H1 (cell line): ENCODE data around the gene RFT1. TPM values are rescaled to one million over a fixed set of nuclear protein-coding genes. Genes with fewer than 3 reads are reported as not detected.

Experiments
- CTCF ChIA-PET: fragments of 300-600 bp; sonication (Branson Sonifier 250); formaldehyde crosslinking; loops from one replicate; lab custom pipeline; 2021; ENCODE audit not compliant: partially characterized antibody; lab: Charles Lee
- POLR2A ChIA-PET: fragments of 300-600 bp; sonication (Branson Sonifier 250); formaldehyde crosslinking; loops from one replicate; lab custom pipeline; 2021; ENCODE audit warnings: inconsistent platforms; ENCODE audit not compliant: partially characterized antibody; lab: Charles Lee
- DNase-seq, 2 experiments: peaks; one replicate each; pipeline versions ENCODE4 v3.0.0 to v3.0.0-alpha.2; 2010 to 2022; ENCODE audit warnings: low spot score in 2 of 2, low read depth in 1 of 2, mixed read lengths in 1 of 2
- FAIRE-seq: peaks from 2 replicates; lab custom pipeline; 2011; peaks lifted over from hg19 to GRCh38; lab: Jason Lieb, UNC
- H2AFZ ChIP-seq: 2 replicates; pipeline ENCODE4 v1.8.1; 2012; ENCODE audit warnings: low read length, inconsistent platforms
- H2AK5ac ChIP-seq: 2 replicates; pipeline ENCODE4 v1.6.1; 2013; ENCODE audit warnings: low read depth, low read length
- H2BK120ac ChIP-seq: replicated peaks from 2 replicates; pipeline ENCODE3; 2013; ENCODE audit warnings: low read depth, low read length, inconsistent platforms
- H2BK12ac ChIP-seq: 2 replicates; pipeline ENCODE4 v1.6.1; 2013; ENCODE audit warnings: low read depth, low read length
- H2BK15ac ChIP-seq: 2 replicates; pipeline ENCODE4 v1.6.1; 2013; ENCODE audit warnings: low read length
- H2BK20ac ChIP-seq: 2 replicates; pipeline ENCODE4 v1.6.1; 2013; ENCODE audit warnings: low read length
- H2BK5ac ChIP-seq: 2 replicates; pipeline ENCODE4 v1.6.1; 2013; ENCODE audit warnings: low read depth, low read length
- H3K14ac ChIP-seq: 2 replicates; pipeline ENCODE4 v1.6.1; 2013; ENCODE audit warnings: inconsistent platforms; ENCODE audit not compliant: insufficient read length
- H3K18ac ChIP-seq: 2 replicates; pipeline ENCODE4 v1.6.1; 2013; ENCODE audit warnings: low read length; ENCODE audit errors: extremely low read depth
- H3K23ac ChIP-seq: 2 replicates; pipeline ENCODE4 v1.6.1; 2013; ENCODE audit warnings: inconsistent platforms; ENCODE audit not compliant: insufficient read length
- H3K23me2 ChIP-seq: 2 replicates; pipeline ENCODE4 v1.6.1; 2013; ENCODE audit warnings: low read depth, low read length
- H3K27ac ChIP-seq: 2 replicates; pipeline ENCODE4 v1.6.1; 2011; ENCODE audit warnings: low read depth, low read length, inconsistent platforms
- H3K27me3 ChIP-seq, 4 experiments: replicated peaks in 1 of 4; 1 replicate in 1 of 4; 2 replicates in 3 of 4; pipeline versions ENCODE4 v1.6.1 to v1.8.1; 2011 to 2013; ENCODE audit warnings: low read length in 3 of 4, mild to moderate bottlenecking in 3 of 4, inconsistent platforms in 2 of 4, mixed read lengths in 2 of 4, moderate library complexity in 1 of 4; ENCODE audit not compliant: control insufficient read depth in 3 of 4, insufficient read depth in 3 of 4; ENCODE audit errors: extremely low read depth in 1 of 4
- H3K36me3 ChIP-seq, 4 experiments: 2 replicates each; pipeline versions ENCODE4 v1.6.1 to v1.8.1; 2011 to 2013; ENCODE audit warnings: mild to moderate bottlenecking in 4 of 4, low read length in 3 of 4, moderate library complexity in 2 of 4, control low read depth in 1 of 4, inconsistent platforms in 1 of 4; ENCODE audit not compliant: insufficient read depth in 4 of 4, control insufficient read depth in 2 of 4
- H3K4ac ChIP-seq: replicated peaks from 2 replicates; pipeline ENCODE3; 2013; ENCODE audit warnings: low read length, low read depth, mixed read lengths, inconsistent platforms; ENCODE audit not compliant: insufficient read length
- H3K4me1 ChIP-seq, 4 experiments: replicated peaks in 1 of 4; 1 replicate in 1 of 4; 2 replicates in 3 of 4; pipeline versions ENCODE4 v1.6.1 to v1.8.1; 2011 to 2013; ENCODE audit warnings: low read length in 3 of 4, inconsistent platforms in 2 of 4, mixed read lengths in 1 of 4; ENCODE audit not compliant: insufficient read depth in 4 of 4, control insufficient read depth in 3 of 4
- H3K4me2 ChIP-seq, 2 experiments: 2 replicates each; pipeline versions ENCODE4 v1.6.1 to v1.8.1; 2011 to 2013; ENCODE audit warnings: low read depth in 2 of 2, low read length in 2 of 2, control low read depth in 1 of 2, inconsistent platforms in 1 of 2, mild to moderate bottlenecking in 1 of 2; ENCODE audit not compliant: insufficient read depth in 1 of 2
- H3K4me3 ChIP-seq, 4 experiments: fragments of 200-600, 300-600 bp in 1 of 4; sonication (generic), shearing (Covaris generic), sonication (Bioruptor Twin) in 1 of 4; 2 replicates each; pipeline versions ENCODE4 v1.5.1 to v1.8.1; 2011 to 2016; ENCODE audit warnings: low read length in 4 of 4, low read depth in 3 of 4, control low read depth in 2 of 4, inconsistent platforms in 2 of 4, mild to moderate bottlenecking in 2 of 4, mixed read lengths in 1 of 4, moderate library complexity in 1 of 4; ENCODE audit not compliant: insufficient read depth in 2 of 4; ENCODE audit errors: extremely low read depth in 1 of 4
- H3K56ac ChIP-seq: replicated peaks from 2 replicates; pipeline ENCODE3; 2013; ENCODE audit warnings: low read depth, mild to moderate bottlenecking, mixed read lengths, low read length, inconsistent platforms; ENCODE audit not compliant: insufficient read length
- H3K79me1 ChIP-seq: 2 replicates; pipeline ENCODE4 v1.6.1; 2013; ENCODE audit warnings: low read depth, low read length, control low read depth
- H3K79me2 ChIP-seq, 2 experiments: 2 replicates each; pipeline versions ENCODE4 v1.6.1 to v1.8.1; 2012 to 2013; ENCODE audit warnings: low read length in 2 of 2, mild to moderate bottlenecking in 2 of 2, inconsistent platforms in 1 of 2; ENCODE audit not compliant: insufficient read depth in 2 of 2, control insufficient read depth in 1 of 2
- H3K9ac ChIP-seq, 4 experiments: replicated peaks in 1 of 4; 1 replicate in 1 of 4; 2 replicates in 3 of 4; pipeline versions ENCODE4 v1.6.1 to v1.8.1; 2011 to 2013; ENCODE audit warnings: low read depth in 3 of 4, low read length in 3 of 4, control low read depth in 2 of 4, mild to moderate bottlenecking in 2 of 4, moderate library complexity in 2 of 4, inconsistent platforms in 1 of 4; ENCODE audit errors: extremely low read depth in 1 of 4
- H3K9me3 ChIP-seq, 2 experiments: 2 replicates each; pipeline versions ENCODE4 v1.6.1 to v1.8.1; 2012 to 2013; ENCODE audit warnings: mild to moderate bottlenecking in 2 of 2, moderate library complexity in 2 of 2, control low read depth in 1 of 2, inconsistent platforms in 1 of 2, low read depth in 1 of 2, low read length in 1 of 2, mixed read lengths in 1 of 2; ENCODE audit not compliant: insufficient read depth in 2 of 2
- H4K20me1 ChIP-seq, 2 experiments: replicated peaks in 1 of 2; 2 replicates each; pipeline versions ENCODE3 to v1.8.1; 2011 to 2013; ENCODE audit warnings: inconsistent platforms in 2 of 2, low read length in 2 of 2, mild to moderate bottlenecking in 1 of 2; ENCODE audit not compliant: insufficient read depth in 2 of 2, control insufficient read depth in 1 of 2
- H4K5ac ChIP-seq: 2 replicates; pipeline ENCODE4 v1.6.1; 2013; ENCODE audit warnings: low read length, low read depth, mixed read lengths, inconsistent platforms; ENCODE audit not compliant: insufficient read length
- H4K8ac ChIP-seq: 2 replicates; pipeline ENCODE4 v1.8.0; 2013; ENCODE audit warnings: mild to moderate bottlenecking, moderate library complexity, low read length, inconsistent platforms; ENCODE audit not compliant: insufficient read depth; ENCODE audit errors: extremely low read depth
- H4K91ac ChIP-seq: replicated peaks from 2 replicates; pipeline ENCODE3; 2013; ENCODE audit warnings: low read length, mixed read lengths, inconsistent platforms; ENCODE audit not compliant: insufficient read length
- CREB1 ChIP-seq: IDR thresholded peaks from 2 replicates; pipeline ENCODE4 v1.6.1; 2012; ENCODE audit warnings: inconsistent platforms
- JUN ChIP-seq: IDR thresholded peaks from 2 replicates; pipeline ENCODE4 v1.6.1; 2011; ENCODE audit warnings: low read depth, mild to moderate bottlenecking, improper control_type of control experiment, low read length
- JUND ChIP-seq: IDR thresholded peaks from 2 replicates; pipeline ENCODE4 v1.6.1; 2011; ENCODE audit warnings: mild to moderate bottlenecking, improper control_type of control experiment, low read length
- KDM4A ChIP-seq: IDR thresholded peaks from one replicate; pipeline ENCODE4 v1.7.1; 2012; ENCODE audit warnings: low read depth, mild to moderate bottlenecking, moderate library complexity, low read length, inconsistent platforms; ENCODE audit not compliant: severe bottlenecking
- NANOG ChIP-seq: IDR thresholded peaks from 2 replicates; pipeline ENCODE4 v1.6.1; 2011; ENCODE audit warnings: low read length, low read depth, mild to moderate bottlenecking, inconsistent platforms; ENCODE audit not compliant: insufficient read depth, poor library complexity, severe bottlenecking
- PHF8 ChIP-seq: fragments of 200-600 bp; sonication (generic); conservative IDR thresholded peaks from 2 replicates; pipeline ENCODE4 v1.7.1; 2012; ENCODE audit warnings: low read depth, mild to moderate bottlenecking, inconsistent platforms, low read length, moderate library complexity
- POLR2A ChIP-seq, 2 experiments: IDR thresholded peaks; 1 replicate in 1 of 2; 2 replicates in 1 of 2; pipeline ENCODE4 v1.6.1; 2011; ENCODE audit warnings: low read depth in 2 of 2, low read length in 2 of 2, mild to moderate bottlenecking in 2 of 2; ENCODE audit errors: control extremely low read depth in 1 of 2
- POU5F1 ChIP-seq: IDR thresholded peaks from 2 replicates; pipeline ENCODE4 v1.6.1; 2011; ENCODE audit warnings: low read depth, mild to moderate bottlenecking, low read length, moderate library complexity
- RBBP5 ChIP-seq: IDR thresholded peaks from 2 replicates; pipeline ENCODE4 v1.7.1; 2012; ENCODE audit warnings: low read depth, mild to moderate bottlenecking, inconsistent platforms, low read length, moderate library complexity, borderline replicate concordance
- SIX5 ChIP-seq: IDR thresholded peaks from 2 replicates; pipeline ENCODE4 v1.6.1; 2011; ENCODE audit warnings: mild to moderate bottlenecking, low read depth, low read length
- SUZ12 ChIP-seq: fragments of 200-600 bp; sonication (generic); IDR thresholded peaks from 2 replicates; pipeline ENCODE4 v1.6.1; 2012; ENCODE audit warnings: mild to moderate bottlenecking, inconsistent platforms, low read length, moderate library complexity, mixed read lengths
- TBP ChIP-seq: IDR thresholded peaks from 2 replicates; pipeline ENCODE4 v1.6.1; 2011; ENCODE audit warnings: low read depth, low read length, improper control_type of control experiment
- USF2 ChIP-seq: IDR thresholded peaks from 2 replicates; pipeline ENCODE4 v1.6.1; 2011; ENCODE audit warnings: low read length, improper control_type of control experiment
- WGBS, 2 experiments: shearing (Covaris generic) in 1 of 2; methylation state at CpG; one replicate each; pipeline versions ENCODE4 v1.1.6 to v1.1.7; 2013 to 2015; ENCODE audit warnings: low lambda C conversion rate in 2 of 2, mixed read lengths in 2 of 2, inconsistent platforms in 1 of 2, low coverage in 1 of 2, missing lambda C conversion rate in 1 of 2; ENCODE audit not compliant: insufficient replicate concordance in 2 of 2, insufficient coverage in 1 of 2, insufficient read length in 1 of 2; ENCODE audit errors: extremely low coverage in 1 of 2, missing lambda C conversion rate in 1 of 2; 5-methylcytosine and 5-hydroxymethylcytosine counted together
- polyA plus RNA-seq, 7 experiments: library from polyadenylated mRNA; depleted of rRNA in 3 of 7; stranded (reverse) in 5 of 7; unstranded in 2 of 7; fragments of >200 nt in 5 of 7; fragments of 200-250 nt in 2 of 7; gene quantifications; 1 replicate in 5 of 7; 2 replicates in 1 of 7; 4 replicates in 1 of 7; pipeline versions ENCODE4 v1.2.1 to v1.2.3, GENCODE V29; 2011 to 2013; ENCODE audit warnings: missing spikeins in 2 of 7, mixed read lengths in 2 of 7
- total RNA-seq: library from RNA; stranded (reverse); fragmentation: NEBNext Ultra II Directional; extraction: Animal tissue kit (Norgen Biotek cat#: 25700); gene quantifications from 2 replicates; pipeline ENCODE4 v1.2.1, GENCODE V29; 2021

RFT1 gene
- total and polyA plus RNA-seq, 2 of the 8 experiments (the other 6 are each of a cell fraction or from before 2014, with no cell fraction given), result 27.7 to 42.4 TPM

- no peak overlapping the region for H2AK5ac ChIP-seq
- DNase-seq, result no peak
- no peak overlapping the region for H2BK20ac ChIP-seq
- H3K79me2 ChIP-seq, result no peaks in the 10 kb centered on the region
- H2BK15ac ChIP-seq, result no peak overlapping the region
- no peaks in the 10 kb centered on the region for H4K20me1 ChIP-seq
- no peak overlapping the region for H3K27ac ChIP-seq
- H3K79me1 ChIP-seq, result no peaks in the 10 kb centered on the region
- no peaks in the 10 kb centered on the region for H3K9me3 ChIP-seq
- H2BK12ac ChIP-seq, result no peak overlapping the region
- no peak overlapping the region for H4K5ac ChIP-seq
- no peak overlapping the region for H4K8ac ChIP-seq
- ChIA-PET CTCF (interaction anchor here (1.0 to 1.6 kb wide), 3 partner anchors 9 to 215 kb away, joined by 3 to 5 read pairs (median 4); no protein-coding TSS in a partner anchor), POLR2A (no interaction called here)
- H3K4me2 ChIP-seq, result no peak overlapping the region
- no peaks in the 10 kb centered on the region for H3K4me1 ChIP-seq
- H3K23ac ChIP-seq, result no peak overlapping the region
- H3K14ac ChIP-seq, result no peak overlapping the region
- no peak overlapping the region for H2BK5ac ChIP-seq
- no peak overlapping the region for H2AFZ ChIP-seq
- peaks cover 0 to 2% (median 0%) of the 10 kb centered on the region in 4 experiments; a peak in 1 of 7 replicates for H3K27me3 ChIP-seq
- no peak overlapping the region for H3K4me3 ChIP-seq
- WGBS, 2 experiments, result 98% methylated on average over 7 of the region's 7 CpGs; no CpG with 5 or more reads in 1 of the 2 experiments
- no peak overlapping the region for H3K18ac ChIP-seq
- no peak for FAIRE-seq
- no peak overlapping the region for H3K9ac ChIP-seq
- H3K36me3 ChIP-seq, result no peaks in the 10 kb centered on the region
- H4K91ac ChIP-seq, result no peak overlapping the region
- no peak overlapping the region for H2BK120ac ChIP-seq
- H3K23me2 ChIP-seq, result no peaks in the 10 kb centered on the region
- no peak overlapping the region for H3K56ac ChIP-seq
- H3K4ac ChIP-seq, result no peak overlapping the region
- TF ChIP-seq PHF8 (no peak), SIX5 (no peak), SUZ12 (no peak), USF2 (no peak), RBBP5 (no peak), CREB1 (no peak), JUN (no peak), TBP (no peak), POU5F1 (no peak), JUND (no peak), KDM4A (no peak), POLR2A (IDR thresholded peaks at IDR 0.05; ENCODE audit: control extremely low read depth in 1 of 2, low read depth in 2 of 2, low read length in 2 of 2) (no peak), NANOG (no peak)
These were observed 64.3 kb downstream of the RFT1 start for GRCh38 chr3:53065841-53066480.
